Activated CD8-positive, alpha-beta memory T cell treated with anti-CD3 and anti-CD28 coated beads for 48 hours (primary cell): ENCODE measurements around the gene GPR55.

Source experiments
- DNase-seq, 3 experiments: peaks; one replicate each; pipeline ENCODE4 v3.0.0-alpha.2; 2020; ENCODE audit warnings: low read depth in 2 of 3, low spot score in 2 of 3

Gene GPR55

DNA sequence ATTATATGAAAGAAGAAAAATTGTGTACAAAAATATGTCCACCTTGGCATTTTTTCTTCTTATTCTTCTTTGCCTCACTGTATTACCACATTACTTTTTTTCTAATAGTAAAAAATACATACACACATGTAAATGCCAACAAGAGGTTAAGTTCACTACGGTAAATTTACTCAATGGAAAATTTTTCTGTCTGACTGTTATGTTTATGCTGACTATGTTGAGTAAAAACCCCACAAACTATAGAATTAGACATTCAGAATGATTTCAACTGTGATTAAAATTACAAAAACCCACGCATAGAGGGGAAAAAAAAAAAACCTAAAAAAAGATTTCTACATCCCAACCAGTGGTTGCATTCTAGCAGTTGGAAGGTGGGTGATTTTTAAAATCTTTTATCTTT is 5.4 kb downstream of the GPR55 start:
- DNase-seq = no peak

DNA sequence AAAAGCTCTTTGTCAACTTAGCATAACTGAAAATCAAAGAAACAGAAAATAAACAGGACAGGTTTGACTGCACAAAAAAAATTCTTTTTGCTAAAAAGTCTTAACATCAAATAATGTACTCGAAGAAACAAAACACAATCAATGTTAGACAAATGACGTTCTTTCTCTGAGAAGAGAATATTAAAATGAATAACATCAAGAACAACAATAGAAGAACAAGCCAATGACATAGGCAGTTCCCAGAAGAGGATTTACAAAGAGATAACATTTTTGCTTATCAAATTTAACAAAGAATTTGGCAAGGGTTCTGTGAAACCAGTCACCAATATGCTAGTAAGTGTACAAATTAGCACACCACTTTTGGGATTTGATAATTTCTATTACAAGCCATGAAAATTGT is 5.8 kb downstream of the GPR55 start:
- DNase-seq = no peak

DNA sequence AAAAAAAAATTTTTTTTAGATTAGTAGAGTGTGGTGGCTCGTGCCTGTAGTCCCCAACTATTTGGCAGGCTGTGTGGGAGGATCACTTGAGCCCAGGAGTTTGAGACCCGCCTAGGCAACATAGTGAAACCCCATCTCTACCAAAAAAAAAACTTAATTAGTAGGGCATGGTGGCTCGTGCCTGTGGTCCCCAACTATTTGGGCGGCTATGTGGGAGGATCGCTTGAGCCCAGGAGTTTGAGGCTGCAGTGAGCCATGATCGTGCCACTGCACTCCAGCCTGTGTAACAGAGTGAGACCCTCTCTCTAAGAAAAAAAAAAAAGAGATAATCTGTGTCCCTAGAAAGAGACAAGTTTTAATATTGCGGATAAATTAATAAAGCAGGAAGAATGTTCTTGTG is 8.8 kb downstream of the GPR55 start:
- no peak for DNase-seq

DNA sequence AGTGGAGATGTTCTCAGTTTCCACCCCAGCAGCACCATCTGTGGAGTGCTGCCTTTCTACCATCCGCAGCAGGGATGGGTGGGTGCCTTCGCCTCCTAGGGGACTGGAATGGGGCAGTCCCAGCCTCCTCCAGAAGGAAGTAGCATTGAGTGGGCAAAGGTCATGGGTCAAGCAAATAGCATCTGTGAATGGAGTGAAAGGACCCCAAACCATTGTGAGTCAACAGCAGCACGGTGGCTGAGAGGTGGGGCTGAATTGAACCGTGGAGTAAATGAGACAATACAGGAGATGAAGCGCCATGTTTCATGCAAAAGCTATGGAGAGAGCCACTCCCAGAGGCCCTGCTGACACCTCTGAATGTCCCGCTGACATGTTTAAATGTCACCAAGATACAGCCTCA is 9.7 kb downstream of the GPR55 start:
- DNase-seq = no peak

DNA sequence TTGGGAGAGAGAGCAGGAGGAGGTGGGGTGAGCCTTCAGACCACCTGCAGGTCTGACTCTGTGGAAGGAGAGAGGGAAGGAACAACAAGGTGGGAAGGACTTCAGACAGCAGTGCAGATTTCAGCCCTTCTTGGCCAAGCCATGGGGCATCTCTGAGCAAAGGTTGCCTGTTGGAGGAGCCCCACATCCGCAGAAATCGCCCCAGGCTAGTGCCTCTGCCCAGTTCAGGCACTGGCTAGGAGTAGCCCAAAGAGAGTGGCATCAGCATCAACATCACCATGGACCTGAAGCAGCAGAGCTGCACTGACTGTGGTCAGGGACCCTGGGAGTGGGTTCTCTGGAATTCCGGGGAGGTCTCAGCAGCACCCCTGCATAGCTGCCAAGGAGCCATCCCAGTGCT is 10.2 kb downstream of the GPR55 start:
- DNase-seq = no peak

DNA sequence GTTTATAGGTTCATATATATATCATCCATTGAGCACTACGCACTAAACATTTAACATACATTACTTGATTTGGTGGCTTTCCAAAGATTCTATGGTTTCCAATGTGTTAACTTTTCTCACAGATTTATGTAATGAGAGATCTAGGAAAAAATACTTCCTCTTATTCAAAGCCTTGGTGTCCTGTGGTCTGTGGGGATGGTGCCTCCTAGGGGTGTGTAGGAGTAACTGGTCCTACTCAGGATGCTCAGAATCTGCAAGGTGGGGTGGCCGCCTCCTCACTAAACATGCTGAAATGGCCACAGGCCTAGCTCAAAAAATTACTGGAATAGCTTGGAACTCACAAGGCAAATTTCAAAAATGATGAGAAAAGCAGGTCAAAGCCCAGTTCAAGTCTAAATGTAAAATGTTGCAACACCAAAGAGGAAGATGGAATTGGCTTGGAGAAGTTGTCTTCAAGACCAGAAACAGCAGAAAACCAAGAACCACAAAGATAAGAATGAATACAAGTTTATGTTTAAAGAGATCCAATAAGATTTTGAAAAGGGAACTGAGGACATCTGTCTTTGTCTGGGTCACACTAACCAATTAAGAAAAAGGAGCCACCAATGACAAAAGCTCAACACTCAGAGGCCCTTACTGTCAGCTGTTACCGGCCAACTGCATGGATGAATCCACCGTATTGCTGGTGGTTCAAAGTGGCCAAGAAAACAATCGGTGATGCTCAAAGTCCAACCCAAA is 11.5 kb downstream of the GPR55 start:
- DNase-seq = no peak

DNA sequence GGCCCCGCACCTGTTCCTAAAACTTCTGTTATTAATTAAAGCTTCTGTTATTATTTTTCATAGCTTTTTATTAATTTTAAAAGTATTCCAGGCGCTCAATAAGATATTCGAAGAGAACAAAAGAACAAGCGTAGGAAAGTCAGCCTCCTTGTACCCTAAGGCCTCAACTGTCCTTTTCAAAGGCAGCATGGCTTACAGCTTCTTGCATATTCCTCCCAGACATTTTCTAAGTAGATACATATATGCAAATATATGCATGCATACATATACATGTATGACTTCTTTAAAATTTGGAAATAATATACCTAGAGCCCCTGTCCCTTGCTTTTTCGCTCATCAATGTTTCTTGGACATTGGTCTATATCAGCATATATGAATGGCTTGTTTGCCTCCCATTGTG is 12.3 kb downstream of the GPR55 start:
- DNase-seq = no peak

DNA sequence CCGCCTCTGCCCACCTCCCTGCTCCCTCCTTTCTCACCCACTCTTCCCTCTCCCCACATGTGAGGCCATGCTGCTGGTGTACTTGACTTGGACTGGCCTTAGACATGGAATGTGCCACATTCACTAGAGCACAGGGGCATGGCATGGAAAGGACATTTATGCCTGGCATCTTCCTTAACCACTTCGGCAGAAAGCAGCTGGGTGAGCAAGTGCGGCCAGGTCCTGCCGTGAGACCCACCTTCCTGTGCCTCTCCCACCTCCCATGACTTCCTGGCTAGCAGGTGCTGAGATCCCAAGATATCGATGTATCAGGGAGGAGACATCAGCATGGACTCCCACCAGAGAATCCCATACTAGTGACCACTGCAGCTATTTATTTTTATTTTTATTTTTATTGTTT is 13.0 kb downstream of the GPR55 start:
- no peak for DNase-seq

DNA sequence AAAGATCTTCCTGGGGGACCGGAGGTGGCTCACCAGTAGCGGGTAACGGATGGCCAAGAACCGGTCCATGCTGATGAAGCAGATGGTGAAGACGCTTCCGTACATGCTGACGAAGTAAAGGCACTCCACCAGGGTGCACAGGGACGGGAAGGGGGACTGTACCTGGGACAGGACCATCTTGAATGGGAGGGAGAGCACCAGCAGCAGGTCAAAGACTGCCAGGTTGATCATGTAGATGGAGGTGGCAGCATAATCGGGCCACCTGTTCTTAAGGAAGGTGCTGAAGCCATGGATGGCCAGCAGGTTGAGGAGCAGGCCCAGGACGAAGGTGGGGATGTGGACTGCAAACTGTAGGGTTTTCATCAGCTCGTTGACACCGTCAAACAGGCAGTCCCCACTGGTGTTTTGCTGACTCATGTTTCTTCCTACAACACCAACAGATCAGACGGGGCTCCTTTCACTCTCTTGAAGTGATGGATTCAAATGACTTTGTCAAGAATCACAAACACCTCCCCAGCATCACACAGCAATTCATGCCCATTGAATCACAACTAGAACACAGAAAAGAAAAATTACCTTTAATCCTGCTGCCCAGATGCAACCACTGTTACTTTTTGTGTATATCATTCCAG is 14.4 kb downstream of the GPR55 start:
- no peak for DNase-seq

DNA sequence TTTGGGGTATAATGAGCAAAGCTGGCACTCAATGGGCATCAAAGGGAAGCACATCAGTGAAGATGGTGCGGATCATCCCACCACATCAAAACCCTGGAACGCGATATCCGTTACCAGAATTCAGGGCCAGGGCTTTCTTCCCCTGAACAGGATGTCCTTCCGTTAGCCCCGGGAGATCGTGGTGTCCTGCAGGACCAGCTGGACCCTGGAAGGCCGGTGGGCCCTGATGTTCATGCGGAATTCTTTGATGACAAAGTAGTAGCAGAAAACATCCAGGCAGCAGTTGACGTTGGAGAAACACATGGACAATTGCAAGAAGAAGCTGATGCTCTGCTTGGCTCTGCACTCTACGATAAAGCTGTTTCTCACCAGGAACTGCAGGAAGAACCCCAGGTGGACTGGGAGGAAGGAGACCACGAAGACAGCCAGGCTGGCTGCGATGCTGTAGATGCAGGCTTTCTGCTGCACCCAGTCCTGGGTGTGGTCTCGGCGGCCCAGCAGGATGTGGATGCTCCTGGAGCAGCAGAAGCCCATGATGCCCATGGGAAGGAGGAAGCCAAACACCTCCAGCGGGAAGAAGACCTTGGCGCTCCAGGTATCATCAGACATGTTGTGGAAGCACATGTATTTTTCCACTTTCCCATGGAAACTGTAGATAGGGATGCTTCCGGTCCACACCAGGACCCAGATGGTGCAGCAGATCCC is 15.0 kb downstream of the GPR55 start:
- no peak for DNase-seq

DNA sequence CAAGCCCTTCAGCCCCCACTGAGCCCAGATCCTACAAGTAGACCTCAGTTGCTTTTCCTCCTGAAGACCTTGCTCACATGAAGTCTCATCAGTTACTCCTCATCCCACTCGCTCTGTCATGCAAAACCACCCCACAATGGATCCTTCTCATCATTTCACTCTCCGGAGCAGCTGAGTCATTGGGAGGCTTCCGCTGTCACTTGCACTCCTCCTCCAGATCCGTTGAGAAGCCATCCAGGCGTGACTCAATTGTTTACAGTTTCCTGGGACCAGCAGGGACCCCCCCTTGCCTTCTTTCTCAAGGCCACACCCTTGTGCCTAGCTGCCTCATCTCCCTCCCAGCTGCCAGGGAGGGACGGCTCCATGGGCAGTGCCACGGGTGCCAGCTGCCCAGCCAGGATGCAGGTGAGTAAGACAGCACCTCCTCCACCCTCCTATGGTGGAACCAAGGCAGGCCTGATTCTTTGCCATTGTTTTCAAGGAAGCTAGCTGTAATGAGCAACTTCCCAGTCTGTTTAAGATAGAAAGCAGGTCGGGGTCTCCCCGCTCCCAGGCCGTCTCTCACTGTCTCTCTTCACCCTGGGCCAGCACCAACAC is 16.3 kb downstream of the GPR55 start:
- DNase-seq = peak in 1 of 3 experiments; percentile 38

DNA sequence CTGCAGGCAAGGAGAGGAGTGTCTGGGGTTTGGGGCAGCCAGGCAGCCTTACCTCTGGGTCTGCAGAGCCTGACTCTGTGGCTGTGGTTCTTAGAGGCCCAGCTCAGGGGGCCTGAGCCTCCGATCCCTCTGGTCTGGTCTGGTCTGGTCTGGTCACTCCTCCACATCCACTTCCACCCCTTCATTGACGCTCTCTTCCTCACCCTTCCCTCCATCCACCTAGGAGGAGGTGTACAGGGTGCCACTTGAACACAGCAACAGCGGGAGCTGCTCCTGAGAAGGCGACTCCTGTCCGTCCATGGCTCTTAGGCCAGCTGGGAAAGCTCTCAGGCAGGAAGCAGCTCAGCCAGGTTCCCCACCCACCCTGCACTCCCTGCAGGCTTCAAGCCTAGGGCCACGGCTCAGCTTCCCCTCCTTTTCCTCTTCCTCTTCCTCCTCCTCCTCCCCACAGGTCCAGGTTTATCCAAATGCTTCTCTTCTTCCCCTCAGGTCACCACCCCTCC is 16.9 kb downstream of the GPR55 start:
- no peak for DNase-seq

DNA sequence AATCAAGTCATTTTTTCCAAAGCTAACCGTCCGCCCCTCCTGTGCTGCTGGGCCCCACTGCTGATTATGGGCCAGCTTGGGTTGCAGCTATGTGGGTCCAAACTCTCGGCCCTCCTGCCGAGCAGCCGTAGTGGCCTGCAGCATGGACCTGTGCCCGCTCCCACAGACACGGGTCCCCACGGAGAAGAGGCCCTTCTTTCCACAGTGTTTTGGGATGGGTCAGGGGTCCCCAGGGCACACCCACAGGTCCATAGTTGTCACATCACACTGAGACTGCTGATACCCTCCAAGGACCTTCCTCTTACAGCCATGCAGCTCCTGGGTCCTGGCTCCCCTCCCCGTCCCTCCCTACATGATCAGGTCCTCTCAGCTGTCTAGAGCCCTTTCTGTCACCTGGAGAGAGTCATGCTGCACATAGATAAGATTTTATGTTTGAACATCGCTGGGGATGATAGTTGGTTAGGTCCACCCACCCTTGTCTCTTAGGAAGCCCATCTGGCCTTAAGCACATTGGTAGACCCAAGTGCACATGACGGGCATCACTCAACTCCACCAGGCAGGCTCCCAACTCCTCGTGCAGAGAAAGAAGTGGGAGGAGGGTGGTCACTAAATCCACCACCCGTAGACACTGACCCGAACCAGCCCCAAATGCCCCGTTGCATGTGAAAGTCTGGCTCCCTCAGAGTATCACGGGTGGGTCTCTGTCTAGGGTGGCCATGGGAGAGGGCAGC is 17.5 kb downstream of the GPR55 start:
- DNase-seq = no peak

DNA sequence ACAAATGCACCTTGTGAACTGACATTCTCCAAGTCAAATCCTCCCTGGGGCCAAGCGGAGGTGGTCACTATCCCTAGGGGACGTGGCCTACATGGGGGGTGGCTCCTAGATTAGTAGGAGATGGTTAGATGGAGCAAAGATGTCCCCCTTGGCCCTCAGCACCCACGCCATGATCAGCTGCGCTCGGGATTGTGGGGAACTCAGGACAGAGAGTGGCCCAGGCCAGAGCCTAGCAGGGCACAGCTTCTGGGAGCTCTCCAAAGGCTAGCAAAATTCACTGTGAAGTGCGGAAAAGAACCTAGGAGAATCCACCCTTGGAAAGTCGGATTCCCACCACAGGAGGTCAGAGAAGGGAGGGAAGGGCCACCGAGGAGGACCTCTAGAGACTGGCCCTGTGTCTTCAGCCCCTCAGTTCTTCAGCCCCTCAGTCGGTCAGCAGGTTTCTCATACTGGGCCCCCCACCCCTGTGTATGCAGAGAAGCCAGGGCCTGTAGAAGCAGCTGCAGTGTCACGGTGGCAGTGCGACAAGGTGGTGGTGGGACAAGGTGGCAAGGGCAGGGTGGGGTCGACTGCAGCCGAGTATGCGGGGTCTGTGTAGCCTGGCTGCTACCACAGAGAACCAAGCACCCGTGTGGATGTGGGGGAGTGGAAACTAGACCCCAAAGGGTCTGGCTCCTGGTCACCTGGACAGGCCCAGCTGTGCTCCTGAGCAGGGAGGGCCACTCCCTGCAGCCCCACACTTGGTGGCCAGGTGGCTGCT is 18.4 kb downstream of the GPR55 start:
- DNase-seq = no peak

DNA sequence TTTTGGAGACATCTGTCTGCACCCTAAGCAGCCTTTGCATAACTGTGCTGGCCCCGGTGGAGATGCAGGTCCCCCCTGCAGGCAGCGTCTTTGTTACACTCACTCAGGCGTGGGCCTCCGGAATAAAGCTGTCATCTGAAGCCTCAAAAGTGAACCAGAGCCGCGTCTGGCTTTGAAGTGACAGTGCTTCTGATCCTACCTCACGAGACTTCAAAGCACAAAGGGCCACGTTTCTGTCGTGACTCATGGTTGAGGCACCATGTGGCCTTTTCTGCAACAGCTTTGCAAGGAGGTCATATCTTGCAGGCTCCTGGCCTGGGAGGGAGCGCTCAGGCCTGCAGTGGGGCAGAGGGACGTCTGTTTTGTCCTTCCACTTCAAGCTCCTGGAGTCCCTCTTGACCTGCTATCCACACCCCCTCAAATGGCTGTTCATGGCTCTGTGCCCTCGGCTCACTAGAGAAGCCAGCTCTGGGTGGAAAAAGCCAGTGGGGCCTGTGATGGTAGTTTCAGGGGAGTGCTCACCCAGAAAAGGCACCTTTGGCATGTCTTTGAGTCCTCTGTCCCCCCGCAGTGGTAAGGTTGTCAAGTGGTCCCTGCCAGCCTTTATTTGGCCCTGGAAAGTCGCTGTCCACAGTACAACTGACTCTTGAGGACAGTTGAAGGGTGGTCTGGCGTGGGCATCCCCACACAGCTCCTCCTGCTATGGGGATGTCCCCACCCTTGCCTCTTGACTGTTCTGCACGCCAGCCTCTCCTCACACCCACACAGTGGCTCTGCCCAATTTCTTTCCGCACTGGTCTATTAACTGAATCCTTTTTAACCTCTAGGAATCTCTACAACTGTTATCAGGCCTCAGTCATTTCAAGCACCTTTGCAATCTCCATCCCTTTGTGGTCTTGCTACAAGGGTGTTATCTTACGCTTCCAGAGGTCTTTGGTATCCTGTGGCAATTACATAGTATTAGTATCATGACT is 19.3 kb downstream of the GPR55 start:
- peak in 2 of 3 experiments; percentile 73 for DNase-seq

DNA sequence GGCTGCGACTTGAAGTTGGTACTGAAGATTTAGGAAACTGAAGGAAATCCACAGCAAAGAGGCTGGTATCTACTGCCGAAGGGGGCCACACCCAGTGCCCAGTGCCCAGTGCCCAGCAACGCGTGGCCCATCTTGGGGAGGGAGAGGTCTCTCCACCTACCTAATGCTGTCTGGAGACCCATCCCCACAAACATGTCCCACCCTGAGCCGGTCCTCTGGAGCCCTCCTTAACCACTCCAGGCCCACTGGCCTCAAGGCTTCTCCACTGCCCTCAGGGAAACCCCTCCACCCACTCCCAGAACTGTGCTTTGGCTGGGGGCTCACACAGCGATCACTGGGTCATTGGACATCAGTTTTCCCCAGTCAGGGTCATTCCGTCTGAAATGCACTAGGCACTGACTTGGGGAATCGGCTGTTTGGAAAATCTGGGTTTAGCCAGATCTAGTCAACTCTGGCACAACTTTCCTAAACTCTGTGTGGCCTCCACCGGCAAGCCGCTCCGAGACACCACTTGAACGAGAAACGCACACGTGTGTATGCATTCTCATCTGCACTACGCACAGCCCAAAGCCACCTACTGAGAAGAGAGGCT is 20.1 kb downstream of the GPR55 start:
- DNase-seq = no peak

DNA sequence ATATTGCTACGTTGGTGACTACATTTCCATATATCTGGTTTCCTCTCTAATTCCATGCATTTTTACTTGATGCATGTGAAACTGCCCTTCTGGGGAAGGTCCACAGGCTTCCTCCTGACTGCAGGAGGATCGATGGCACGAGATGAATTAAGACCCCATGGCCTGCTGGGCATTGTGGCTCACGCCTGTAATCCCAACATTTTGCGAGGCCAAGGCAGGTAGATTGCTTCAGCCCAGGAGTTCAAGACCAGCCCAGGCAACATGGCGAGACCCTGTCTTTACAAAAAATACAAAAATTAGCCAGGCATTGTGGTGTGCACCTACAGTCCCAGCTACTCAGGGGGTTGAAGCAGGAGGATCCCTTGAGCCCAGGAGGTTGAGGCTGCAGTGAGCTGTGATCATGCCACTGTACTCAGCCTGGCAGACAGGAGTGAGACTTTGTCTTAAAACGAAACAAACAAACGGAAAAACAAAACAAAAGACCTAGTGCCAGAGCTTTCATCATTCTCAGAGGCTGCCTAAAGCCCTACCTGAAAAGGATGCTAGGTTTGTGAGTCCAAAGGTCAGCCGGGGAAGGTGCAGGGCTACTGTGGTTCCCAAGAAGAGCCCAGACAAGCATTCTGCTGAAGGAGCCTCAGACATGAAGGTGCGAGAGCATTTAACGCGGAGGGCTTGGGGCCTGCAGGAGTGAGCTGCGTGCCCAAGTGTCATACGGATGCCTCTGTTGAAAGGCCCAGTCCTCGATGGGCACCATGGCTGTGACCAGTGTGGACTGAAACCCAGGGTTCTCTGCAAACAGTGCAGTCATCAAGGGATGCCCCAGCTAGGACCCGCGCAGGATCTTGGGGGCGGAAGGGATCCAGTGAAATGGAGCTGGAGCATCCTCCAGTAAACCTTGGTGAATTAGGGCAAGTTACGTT is 21.6 kb downstream of the GPR55 start:
- DNase-seq = no peak
